Pons (tissue), 1 donor: ENCODE results near the gene CREBZF.
A peak's percentile ranks its signal among the peaks of the same experiment; 100 is the strongest.
"Not testable (repeated sequence)": the region's sequence is repeated elsewhere in the genome, so short reads cannot be mapped to it uniquely, and the experiment has no call there.

Source experiments
- DNase-seq: peaks from one replicate; pipeline ENCODE4 v3.0.0-alpha.2; 2016; ENCODE audit warnings: low spot score

The CREBZF gene

DNA sequence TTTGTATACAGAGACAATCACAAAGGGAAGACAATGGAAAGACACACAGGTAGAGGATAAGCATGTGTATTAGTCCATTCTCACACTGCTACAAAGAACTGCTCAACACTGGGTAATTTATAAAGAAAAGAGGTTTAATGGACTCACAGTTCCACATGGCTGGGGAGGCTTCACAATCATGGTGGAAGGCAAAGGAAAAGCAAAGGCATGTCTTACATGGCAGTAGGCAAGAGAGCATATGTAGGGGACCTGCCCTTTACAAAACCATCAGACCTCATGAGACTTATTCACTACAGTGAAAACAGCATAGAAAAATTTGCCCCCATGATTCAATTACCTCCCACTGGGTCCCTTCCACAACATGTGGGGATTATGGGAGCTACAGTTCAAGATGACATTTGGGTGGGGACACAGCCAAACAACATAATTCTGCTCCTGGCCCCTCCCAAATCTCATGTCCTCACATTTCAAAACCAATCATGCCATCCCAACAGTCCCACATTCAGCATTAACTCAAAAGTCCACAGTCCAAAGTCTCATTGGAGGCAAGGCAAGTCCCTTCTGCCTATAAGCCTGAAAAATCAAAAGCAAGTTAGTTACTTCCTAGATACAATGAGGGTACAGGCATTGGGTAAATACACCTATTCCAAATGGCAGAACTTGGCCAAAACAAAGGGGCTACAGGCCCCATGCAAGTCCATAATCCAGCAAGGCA is 6.2 kb upstream of the CREBZF start:
- not testable (repeated sequence) for DNase-seq

GRCh38 chr11:85668157-85668556 is 3.2 kb upstream of the CREBZF start:
- DNase-seq, result no peak

DNA sequence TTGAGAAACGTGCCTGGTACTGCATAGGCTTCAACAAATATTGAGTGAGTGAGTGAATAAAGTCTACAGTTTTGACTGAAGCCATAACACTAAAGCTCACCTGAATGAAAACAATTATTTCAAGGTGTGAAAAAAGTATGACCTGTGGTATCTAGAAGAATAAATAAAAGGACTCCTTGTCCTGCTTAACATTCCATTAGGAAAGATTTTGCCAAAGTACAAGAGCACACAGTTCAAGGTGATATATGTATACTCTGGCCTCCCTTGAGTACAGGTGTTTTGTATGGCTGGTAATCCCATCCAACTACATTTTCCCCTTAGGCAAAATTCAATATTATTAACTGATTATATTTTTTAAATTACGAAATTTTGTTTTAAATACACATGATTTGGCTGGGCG is 1.8 kb upstream of the CREBZF start:
- DNase-seq, result no peak

- DNase-seq, result no peak
These were observed 804 bp upstream of the CREBZF start for GRCh38 chr11:85665733-85666132.

DNA sequence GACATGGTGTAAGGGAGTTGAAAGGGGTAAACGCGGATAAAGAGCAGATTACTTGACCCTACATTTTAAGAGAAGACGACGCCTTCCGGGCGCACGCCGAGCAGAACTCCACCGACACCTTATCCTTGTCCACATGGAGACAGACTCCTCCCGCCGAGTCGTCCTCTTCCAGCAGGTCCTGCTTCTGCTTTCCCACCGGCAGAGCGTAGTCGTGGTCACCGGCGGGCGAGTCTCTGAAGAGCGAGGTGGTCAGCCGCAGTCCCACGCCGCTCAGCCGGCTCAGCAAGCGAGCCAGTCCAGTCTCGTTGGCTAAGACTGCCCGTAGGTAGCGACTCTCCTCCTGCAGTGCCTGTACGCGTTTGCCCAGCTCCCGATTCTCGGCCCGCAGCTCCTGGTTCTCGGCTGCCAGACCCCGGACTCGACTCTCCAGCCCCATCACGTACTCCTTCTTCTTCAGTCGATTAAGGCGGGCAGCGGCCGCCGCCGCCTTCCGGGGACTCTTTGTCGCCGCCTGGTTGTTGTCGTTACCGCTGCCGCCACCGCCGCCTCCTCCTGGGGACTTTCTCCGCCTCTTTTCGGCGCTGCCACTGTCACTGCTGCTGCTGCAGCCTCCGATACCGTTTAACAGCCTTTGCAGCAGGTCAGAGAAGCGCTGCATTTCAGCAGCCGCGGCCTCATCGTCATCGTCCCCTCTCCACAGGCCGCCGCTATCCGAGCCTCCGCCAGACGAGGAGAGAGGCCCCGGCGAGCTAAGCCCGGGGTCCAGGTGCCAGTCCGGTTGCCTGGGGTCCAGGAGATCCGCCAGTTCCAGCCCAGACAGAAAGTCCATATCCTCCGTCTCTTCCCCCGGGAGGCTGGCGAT is 945 bp downstream of the CREBZF start:
- DNase-seq, result peak; percentile 74

GRCh38 chr11:85663080-85663752 is 1.7 kb downstream of the CREBZF start:
- no peak for DNase-seq

- DNase-seq, result no peak
These were observed 2.8 kb downstream of the CREBZF start for GRCh38 chr11:85661972-85662664.

DNA sequence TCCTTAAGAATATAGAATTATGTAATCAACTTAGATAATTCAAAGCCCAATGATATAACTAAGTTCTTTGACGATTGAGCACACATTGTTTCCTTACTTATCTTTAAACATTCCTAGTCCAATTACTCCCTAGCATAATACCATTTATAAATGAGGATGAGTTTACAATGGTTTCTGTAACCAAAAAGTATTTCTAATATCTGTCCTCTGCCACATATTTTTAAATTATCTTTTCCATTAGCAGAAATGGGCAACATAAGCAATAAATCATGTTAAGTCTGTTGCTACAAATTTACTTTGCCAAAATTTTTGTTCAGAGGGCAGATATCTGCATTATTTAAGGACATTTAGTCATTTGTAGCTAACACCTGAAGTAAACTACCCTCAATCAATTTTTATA is 6.7 kb downstream of the CREBZF start:
- no peak for DNase-seq

DNA sequence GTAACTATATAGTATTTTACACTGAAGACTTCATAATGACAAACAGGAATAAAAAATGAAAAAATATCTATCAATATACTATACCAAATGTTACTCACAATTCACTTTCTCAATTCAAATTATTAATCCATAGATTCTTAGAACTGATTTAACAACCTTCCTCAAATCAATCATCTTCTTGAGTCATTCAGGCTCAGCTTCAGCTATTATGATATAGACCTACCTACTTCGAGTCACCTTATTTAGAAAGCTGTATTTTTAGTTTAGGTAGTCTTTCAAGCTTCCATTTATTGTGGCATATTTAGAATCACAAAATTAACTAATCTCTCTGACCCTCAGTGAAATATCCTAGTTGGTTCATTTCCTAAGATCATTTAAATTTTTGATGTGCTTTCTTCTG is 8.2 kb downstream of the CREBZF start:
- no peak for DNase-seq

DNA sequence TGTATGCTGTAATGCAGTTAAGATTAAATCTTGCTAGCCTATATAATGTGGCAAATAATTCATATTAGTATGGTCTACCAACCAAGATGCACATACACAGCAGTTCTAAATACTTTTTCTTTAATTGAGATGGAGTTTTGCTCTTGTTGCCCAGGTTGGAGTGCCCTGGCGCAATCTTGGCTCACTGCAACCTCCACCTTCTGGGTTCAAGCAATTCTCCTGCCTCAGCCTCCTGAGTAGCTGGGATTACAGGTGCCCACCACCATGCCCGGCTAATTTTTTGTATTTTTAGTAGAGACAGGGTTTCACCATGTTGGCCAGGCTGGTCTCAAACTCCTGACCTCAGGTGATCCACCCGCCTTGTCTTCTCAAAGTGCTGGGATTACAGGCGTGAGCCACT is 10.6 kb downstream of the CREBZF start:
- not testable (repeated sequence) for DNase-seq

DNA sequence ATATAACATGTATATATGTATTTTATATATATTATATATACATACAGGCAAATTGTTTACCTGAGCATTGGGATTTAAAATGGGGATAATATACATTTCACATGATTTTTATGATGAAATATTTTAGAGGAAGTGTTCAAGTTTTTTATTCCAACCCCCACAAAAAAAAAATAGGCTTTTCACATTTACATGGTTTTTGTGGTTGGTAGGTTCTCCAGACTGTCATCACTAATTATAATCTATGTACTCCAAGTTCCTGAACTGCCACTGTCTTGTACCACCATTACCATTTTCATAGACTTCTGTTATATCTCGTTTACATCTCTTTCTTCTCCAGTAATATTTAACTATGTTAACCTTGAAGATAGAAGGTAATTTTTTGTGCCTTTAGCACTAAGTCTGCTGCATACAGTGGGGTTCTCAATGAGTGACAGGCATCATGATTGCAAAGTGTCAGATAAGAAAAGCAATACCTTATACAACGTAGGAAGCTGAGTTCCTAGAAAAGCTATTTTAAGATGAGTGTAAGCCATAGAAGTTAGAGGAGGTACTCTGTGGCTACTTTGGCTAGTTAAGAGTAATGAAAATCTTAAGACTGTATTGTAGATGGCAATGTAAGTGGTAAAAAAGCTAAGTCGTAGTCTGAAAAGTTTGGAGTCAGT is 12.0 kb downstream of the CREBZF start:
- DNase-seq, result no peak

GRCh38 chr11:85651118-85651517 is 13.8 kb downstream of the CREBZF start:
- no peak for DNase-seq

DNA sequence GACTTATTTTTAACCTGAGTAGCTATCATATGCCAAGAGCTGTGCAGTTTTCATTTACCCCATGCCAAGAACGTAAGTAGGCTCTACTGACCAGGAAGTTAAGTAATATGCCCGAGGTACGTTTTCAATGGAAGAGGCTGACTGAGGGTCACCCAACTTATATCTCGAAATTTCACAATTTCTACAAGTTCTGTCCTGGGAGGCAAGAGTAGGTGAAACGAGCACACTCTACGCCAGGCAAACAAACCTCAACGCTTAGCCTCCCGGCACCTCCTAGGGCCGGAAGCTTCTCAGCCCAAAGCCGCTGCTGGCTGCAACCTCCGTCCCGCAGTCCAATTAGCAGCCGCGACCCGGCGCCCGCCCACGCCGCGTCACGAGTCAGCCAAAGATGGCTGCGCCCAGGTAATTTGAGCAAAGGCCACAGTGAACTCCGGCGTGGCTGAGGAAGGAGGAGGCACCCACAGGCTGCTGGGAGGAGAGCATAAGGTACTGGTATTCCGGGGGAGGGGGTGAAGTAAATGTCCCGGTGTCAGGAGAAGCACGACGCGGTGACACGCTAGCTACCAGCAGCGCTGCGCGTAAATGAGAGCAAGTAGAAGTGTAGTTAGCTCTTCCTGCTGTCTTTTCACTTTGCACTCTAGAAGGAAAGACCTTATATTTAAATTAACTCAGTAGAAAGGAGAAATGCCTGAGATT is 17.2 kb downstream of the CREBZF start, which contains the start of gene TMEM126A:
TMEM126A (plus strand) TSS at position 364 of the 696 bp plus-strand sequence. CDS start 2,289 bp downstream, outside the sequence.
- DNase-seq, result peak; percentile 84

GRCh38 chr11:85647078-85647477 is 17.9 kb downstream of the CREBZF start:
- DNase-seq, result no peak

GRCh38 chr11:85643191-85643614 is 21.7 kb downstream of the CREBZF start:
- no peak for DNase-seq

DNA sequence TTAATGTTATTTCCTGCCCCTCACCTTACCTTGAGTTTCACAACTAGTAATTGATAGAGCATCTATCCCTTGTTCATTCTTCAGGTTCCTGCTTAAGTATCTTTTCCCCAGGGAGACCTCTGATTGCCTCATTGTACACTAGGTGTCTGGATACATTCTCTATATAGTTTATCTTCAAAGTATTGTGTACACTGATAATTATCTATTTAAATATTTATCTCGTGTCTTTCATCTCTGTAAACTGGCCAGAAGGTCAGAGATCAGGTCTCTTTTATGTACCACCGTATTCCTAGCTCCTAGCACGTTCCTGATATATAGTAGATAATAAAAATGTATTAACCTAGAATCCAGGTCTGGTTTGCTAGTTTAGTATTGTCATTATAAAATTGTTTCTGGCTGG is 30.2 kb downstream of the CREBZF start:
- no peak for DNase-seq

- DNase-seq, result no peak
These were observed 36.1 kb downstream of the CREBZF start for GRCh38 chr11:85628771-85629341.

- peak; percentile 99 for DNase-seq
These were observed 36.7 kb downstream of the CREBZF start, which contains the start of gene TMEM126B for GRCh38 chr11:85627998-85628770. TSS of gene TMEM126B (plus strand) at chr11:85628593. CDS start at chr11:85628608, 15 bp downstream.

DNA sequence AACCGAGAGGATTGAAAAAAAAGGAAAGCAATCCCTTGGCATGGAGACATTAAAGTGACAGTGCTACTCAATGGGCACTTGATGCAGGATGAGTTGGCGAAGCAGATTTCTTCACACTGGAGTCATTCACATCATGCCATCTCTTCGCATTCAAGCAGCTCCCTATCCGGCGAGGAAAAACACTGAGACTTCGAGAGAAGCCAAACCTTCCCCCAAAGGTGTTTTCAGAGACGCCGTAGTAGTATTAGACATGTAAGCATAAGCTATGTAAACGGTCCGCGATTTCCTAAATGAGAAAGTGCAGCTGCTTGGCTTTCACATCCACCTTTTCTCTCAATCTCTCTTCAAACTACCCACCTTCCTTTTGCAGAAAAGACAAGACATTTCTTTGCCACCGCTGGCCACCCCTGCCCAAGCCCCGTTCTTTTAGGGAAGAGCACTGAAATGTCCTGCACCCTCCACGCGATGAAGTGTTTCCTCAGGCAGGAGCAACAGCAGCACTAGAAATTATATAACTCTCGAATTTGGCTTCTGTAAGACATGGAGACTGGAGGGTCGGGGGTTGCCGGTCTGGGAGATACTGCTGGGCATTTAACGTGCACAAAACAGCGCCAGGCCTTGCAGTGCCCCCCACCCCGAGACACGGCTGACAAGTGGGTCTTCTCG is 37.5 kb downstream of the CREBZF start, which contains the start of gene DLG2:
DLG2 (minus strand) TSS at position 13 of the 666 bp plus-strand sequence.
- peak; percentile 77 for DNase-seq
